Activated T-cell treated with anti-CD3 and anti-CD28 coated beads, Interleukin-2, amount 50 U/mL, for 24 hours (primary cell): ENCODE measurements around the gene LMF1.
"Not testable (repeated sequence)": the region's sequence is repeated elsewhere in the genome, so short reads cannot be mapped to it uniquely, and the experiment has no call there.

Source experiments
- DNase-seq: peaks from one replicate; pipeline ENCODE4 v3.0.0-alpha.2; 2020
- H3K27ac Mint-ChIP-seq: 2 replicates; pipeline ENCODE4 v1.8.0; 2020; ENCODE audit warnings: mild to moderate bottlenecking, mixed read lengths
- H3K27me3 Mint-ChIP-seq: 2 replicates; pipeline ENCODE4 v1.8.0; 2020; ENCODE audit warnings: mixed read lengths
- H3K36me3 Mint-ChIP-seq: 2 replicates; pipeline ENCODE4 v1.8.0; 2020; ENCODE audit warnings: low read depth, mixed read lengths
- H3K4me1 Mint-ChIP-seq: 2 replicates; pipeline ENCODE4 v1.8.0; 2020; ENCODE audit warnings: low read depth, mixed read lengths
- H3K4me3 Mint-ChIP-seq: 2 replicates; pipeline ENCODE4 v1.8.0; 2020; ENCODE audit warnings: mild to moderate bottlenecking, moderate library complexity, mixed read lengths
- H3K9me3 Mint-ChIP-seq: 2 replicates; pipeline ENCODE4 v1.8.0; 2020; ENCODE audit warnings: mixed read lengths

Gene LMF1

DNA sequence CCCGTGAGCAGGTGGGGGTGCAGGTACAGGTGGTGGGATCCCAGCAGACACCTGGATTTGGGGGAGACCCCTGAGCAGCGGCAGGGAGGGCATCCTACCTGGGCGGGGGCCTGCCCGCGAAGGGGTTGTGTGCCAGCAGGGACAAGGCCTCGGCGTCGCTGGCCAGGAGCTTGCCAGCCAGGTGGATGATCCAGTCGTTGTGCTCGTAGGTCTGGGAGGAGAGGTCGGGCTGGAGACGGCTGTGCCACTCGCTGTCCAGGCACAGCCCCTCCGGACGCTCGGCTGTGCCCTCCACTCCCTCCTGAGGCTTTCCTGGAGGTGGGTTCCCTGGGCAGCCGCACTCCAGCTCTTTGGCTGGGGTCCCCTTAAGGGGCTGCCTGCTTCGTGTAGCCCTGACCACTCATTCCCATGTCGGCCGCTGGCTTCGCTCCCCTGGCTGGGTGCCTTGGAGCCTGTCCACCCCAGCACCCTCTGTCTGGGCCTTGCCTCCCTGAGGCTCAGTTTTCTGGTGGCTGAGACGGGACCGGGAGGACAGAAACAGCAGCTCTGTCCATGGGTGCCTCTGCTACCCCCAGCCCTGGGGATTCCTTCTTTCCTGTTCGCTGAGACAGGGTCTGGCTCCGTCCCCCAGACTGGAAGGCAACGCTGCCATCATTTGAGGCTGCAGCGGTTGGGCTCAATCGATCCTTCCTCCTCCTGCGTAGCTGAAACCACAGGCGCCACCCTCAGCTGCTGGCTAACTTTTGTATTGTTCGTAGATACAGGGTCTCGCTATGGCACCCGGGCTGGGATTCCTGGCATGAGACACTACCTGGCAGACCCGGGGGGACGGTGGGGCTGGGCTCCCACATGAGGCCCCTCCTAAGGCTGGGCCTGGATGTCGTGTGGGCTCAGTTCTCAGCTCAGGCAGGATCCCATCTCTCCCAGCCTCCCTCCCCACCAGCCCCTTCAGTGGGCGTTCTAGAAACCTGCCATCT lies 101.7 kb downstream of the LMF1 start:
- Mint-ChIP-seq H3K27me3 (no peaks in the 10 kb centered on the region), H3K9me3 (peaks cover under 1% of the 10 kb centered on the region), H3K4me1 (no peaks in the 10 kb centered on the region), H3K4me3 (no peak overlapping the region), H3K27ac (no peak overlapping the region), H3K36me3 (peaks cover 14% of the 10 kb centered on the region)
- DNase-seq: no peak

- H3K9me3 Mint-ChIP-seq: peaks cover 5% of the 10 kb centered on the region
- no peaks in the 10 kb centered on the region for H3K27me3 Mint-ChIP-seq
- H3K27ac Mint-ChIP-seq: no peak overlapping the region
- no peak overlapping the region for H3K4me3 Mint-ChIP-seq
- H3K4me1 Mint-ChIP-seq: no peaks in the 10 kb centered on the region
- peaks cover 10% of the 10 kb centered on the region for H3K36me3 Mint-ChIP-seq
- no peak for DNase-seq
These were observed 102.4 kb downstream of the LMF1 start for GRCh38 chr16:868386-868755.

GRCh38 chr16:867421-868385 lies 103.1 kb downstream of the LMF1 start:
- H3K36me3 Mint-ChIP-seq: peaks cover 10% of the 10 kb centered on the region
- no peak overlapping the region for H3K4me3 Mint-ChIP-seq
- H3K4me1 Mint-ChIP-seq: no peaks in the 10 kb centered on the region
- DNase-seq: no peak
- H3K9me3 Mint-ChIP-seq: peaks cover 5% of the 10 kb centered on the region
- H3K27me3 Mint-ChIP-seq: no peaks in the 10 kb centered on the region
- no peak overlapping the region for H3K27ac Mint-ChIP-seq

DNA sequence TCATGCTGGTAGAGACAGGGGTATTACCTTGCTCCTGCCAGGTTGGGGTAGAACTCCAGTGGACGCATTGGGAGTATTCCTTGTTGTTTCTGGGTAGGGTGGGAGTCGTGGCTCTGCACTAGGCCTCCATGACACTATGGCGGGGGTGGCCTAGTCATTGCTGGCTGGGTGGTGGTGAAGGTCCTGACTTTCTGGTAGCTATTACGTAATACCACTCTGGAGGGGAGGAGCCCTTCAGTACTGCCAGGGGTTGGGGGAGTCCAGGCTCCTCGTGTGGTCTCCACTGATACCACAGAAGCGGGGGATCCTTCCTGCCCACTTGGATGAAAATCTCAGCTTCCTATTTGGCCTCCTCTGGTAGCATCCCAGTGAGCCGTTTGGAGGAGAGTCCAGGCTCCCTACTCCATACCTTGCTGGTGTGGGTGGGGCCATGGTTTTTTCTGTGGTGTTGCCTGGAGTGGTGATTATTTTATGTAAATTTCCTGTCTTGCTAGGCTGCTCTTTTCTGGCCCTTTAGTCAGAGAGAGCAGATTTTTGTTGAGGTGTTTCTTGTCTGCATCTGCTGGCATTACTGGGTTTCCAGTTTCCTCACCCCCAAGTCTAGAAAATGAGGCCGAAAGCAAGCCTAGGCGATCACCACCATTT lies 104.4 kb downstream of the LMF1 start:
- H3K27me3 Mint-ChIP-seq: no peaks in the 10 kb centered on the region
- H3K4me3 Mint-ChIP-seq: no peak overlapping the region
- H3K9me3 Mint-ChIP-seq: peaks cover 10% of the 10 kb centered on the region
- peaks cover 8% of the 10 kb centered on the region for H3K36me3 Mint-ChIP-seq
- H3K4me1 Mint-ChIP-seq: no peaks in the 10 kb centered on the region
- no peak for DNase-seq
- no peak overlapping the region for H3K27ac Mint-ChIP-seq

GRCh38 chr16:865026-865425 lies 105.8 kb downstream of the LMF1 start:
- Mint-ChIP-seq H3K27me3 (no peaks in the 10 kb centered on the region), H3K27ac (no peak overlapping the region), H3K9me3 (peaks cover 18% of the 10 kb centered on the region), H3K36me3 (peaks cover 14% of the 10 kb centered on the region), H3K4me1 (no peaks in the 10 kb centered on the region), H3K4me3 (no peak overlapping the region)
- no peak for DNase-seq

DNA sequence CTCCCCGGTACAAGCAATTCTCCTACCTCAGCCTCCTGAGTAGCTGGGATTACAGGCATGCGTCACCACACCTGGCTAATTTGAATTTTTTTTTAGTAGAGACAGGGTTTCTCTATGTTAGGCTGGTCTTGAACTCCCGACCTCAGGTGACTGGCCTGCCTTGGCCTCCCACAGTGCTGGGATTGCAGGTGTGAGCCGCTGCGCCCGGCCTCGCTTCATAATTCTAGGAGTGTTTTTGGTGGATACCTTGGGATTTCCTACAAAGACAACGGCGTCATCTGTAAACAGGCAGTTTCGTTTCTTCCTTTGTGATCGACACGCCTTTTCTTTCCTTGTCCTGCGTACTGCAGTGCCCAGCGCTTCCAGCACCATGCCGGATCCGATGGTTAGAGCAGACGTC lies 109.3 kb downstream of the LMF1 start:
- Mint-ChIP-seq H3K4me3 (no peak overlapping the region), H3K27ac (no peak overlapping the region), H3K36me3 (peaks cover 13% of the 10 kb centered on the region), H3K9me3 (peaks cover 18% of the 10 kb centered on the region), H3K4me1 (no peaks in the 10 kb centered on the region), H3K27me3 (no peaks in the 10 kb centered on the region)
- DNase-seq: no peak

DNA sequence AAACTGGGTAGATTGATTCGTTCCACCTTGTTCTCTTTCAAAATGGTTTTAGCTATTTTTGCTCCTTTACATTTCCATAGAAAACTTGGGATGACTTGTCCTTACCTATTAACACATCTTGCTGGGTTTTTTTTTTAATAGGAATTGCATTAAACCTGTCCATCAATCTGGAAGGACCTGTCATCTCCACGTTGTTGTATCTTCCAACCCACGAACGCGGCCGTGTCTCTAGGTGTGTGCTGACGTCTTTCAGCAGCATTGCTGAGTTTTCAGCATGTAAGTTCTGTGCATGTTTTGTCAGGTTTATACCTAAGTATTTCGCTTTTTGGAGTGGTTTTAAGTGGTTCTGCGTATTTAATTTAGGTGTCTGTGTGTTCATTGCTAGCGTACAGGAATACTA lies 109.9 kb downstream of the LMF1 start:
- DNase-seq: no peak
- Mint-ChIP-seq H3K36me3 (peaks cover 13% of the 10 kb centered on the region), H3K9me3 (peaks cover 18% of the 10 kb centered on the region), H3K4me3 (no peak overlapping the region), H3K4me1 (no peaks in the 10 kb centered on the region), H3K27ac (no peak overlapping the region), H3K27me3 (no peaks in the 10 kb centered on the region)

- H3K27me3 Mint-ChIP-seq, H3K4me1 Mint-ChIP-seq, DNase-seq, H3K4me3 Mint-ChIP-seq, H3K27ac Mint-ChIP-seq: not testable (repeated sequence)
- Mint-ChIP-seq H3K9me3 (peaks cover 15% of the 10 kb centered on the region), H3K36me3 (peaks cover 13% of the 10 kb centered on the region)
These were observed 111.8 kb downstream of the LMF1 start for GRCh38 chr16:858971-859370.

- H3K27ac Mint-ChIP-seq, DNase-seq, H3K4me3 Mint-ChIP-seq, H3K4me1 Mint-ChIP-seq, H3K27me3 Mint-ChIP-seq: not testable (repeated sequence)
- peaks cover 12% of the 10 kb centered on the region for H3K9me3 Mint-ChIP-seq
- peaks cover 13% of the 10 kb centered on the region for H3K36me3 Mint-ChIP-seq
These were observed 112.3 kb downstream of the LMF1 start for GRCh38 chr16:858441-858840.

- H3K4me3 Mint-ChIP-seq: no peak overlapping the region
- H3K27me3 Mint-ChIP-seq: no peaks in the 10 kb centered on the region
- DNase-seq: no peak
- H3K27ac Mint-ChIP-seq: no peak overlapping the region
- peaks cover 13% of the 10 kb centered on the region for H3K36me3 Mint-ChIP-seq
- no peaks in the 10 kb centered on the region for H3K4me1 Mint-ChIP-seq
- H3K9me3 Mint-ChIP-seq: peaks cover 11% of the 10 kb centered on the region
These were observed 114.0 kb downstream of the LMF1 start for GRCh38 chr16:856811-857210.

DNA sequence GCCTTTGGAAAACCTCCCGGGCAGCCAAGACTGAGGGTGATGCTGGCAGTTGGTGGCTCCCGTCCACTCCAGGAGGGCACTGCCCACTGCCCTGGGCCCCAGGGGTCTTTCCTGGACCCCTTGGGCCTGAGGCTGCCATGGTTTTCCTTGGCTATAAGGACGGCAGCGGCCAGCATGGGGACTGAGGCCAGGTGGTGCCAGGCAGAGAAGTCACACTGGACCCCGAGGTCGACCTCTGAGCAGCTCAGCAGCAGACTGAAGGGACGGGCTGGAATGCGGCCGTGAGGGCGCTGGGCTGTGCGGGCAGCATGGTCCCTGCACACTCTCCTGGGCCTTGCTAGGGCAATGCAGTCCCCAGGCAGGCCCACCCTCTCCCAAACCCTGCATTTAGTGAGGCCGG lies 114.7 kb downstream of the LMF1 start:
- DNase-seq: no peak
- Mint-ChIP-seq H3K27me3 (no peaks in the 10 kb centered on the region), H3K9me3 (peaks cover 8% of the 10 kb centered on the region), H3K27ac (no peak overlapping the region), H3K4me3 (no peak overlapping the region), H3K36me3 (peaks cover 11% of the 10 kb centered on the region), H3K4me1 (no peaks in the 10 kb centered on the region)

- Mint-ChIP-seq H3K36me3 (peaks cover 5% of the 10 kb centered on the region), H3K4me1 (no peaks in the 10 kb centered on the region), H3K4me3 (no peak overlapping the region), H3K27me3 (no peaks in the 10 kb centered on the region), H3K27ac (no peak overlapping the region), H3K9me3 (peaks cover 5% of the 10 kb centered on the region)
- DNase-seq: no peak
These were observed 115.3 kb downstream of the LMF1 start for GRCh38 chr16:855471-855870.

GRCh38 chr16:854808-855410 lies 115.9 kb downstream of the LMF1 start:
- H3K4me1 Mint-ChIP-seq: no peaks in the 10 kb centered on the region
- no peaks in the 10 kb centered on the region for H3K27me3 Mint-ChIP-seq
- H3K27ac Mint-ChIP-seq: no peak overlapping the region
- H3K4me3 Mint-ChIP-seq: no peak overlapping the region
- H3K9me3 Mint-ChIP-seq: peaks cover 6% of the 10 kb centered on the region
- H3K36me3 Mint-ChIP-seq: peaks cover 5% of the 10 kb centered on the region
- DNase-seq: no peak
